Osteoblast (primary cell): ENCODE data around the gene ME2. TPM values are rescaled to one million over a fixed set of nuclear protein-coding genes. Genes with fewer than 3 reads are reported as not detected.

Source experiments
- DNase-seq: peaks from one replicate; pipeline ENCODE4 v3.0.0; 2011; ENCODE audit warnings: low spot score, mixed read lengths; ENCODE audit not compliant: insufficient read length; ENCODE audit errors: missing footprints
- H2AFZ ChIP-seq: 2 replicates; pipeline ENCODE4 v1.6.0; 2011; ENCODE audit warnings: mild to moderate bottlenecking, low read length
- H3K27ac ChIP-seq: 2 replicates; pipeline ENCODE4 v1.5.1; 2011; ENCODE audit warnings: mild to moderate bottlenecking, low read depth, low read length, moderate library complexity
- H3K27me3 ChIP-seq: 2 replicates; pipeline ENCODE4 v1.6.0; 2012; ENCODE audit warnings: mild to moderate bottlenecking, control low read depth, inconsistent platforms, low read length, moderate library complexity; ENCODE audit not compliant: insufficient read depth
- H3K36me3 ChIP-seq: 2 replicates; pipeline ENCODE4 v1.5.1; 2011; ENCODE audit warnings: mild to moderate bottlenecking, low read length, control low read depth, moderate library complexity; ENCODE audit not compliant: insufficient read depth
- H3K4me1 ChIP-seq: 2 replicates; pipeline ENCODE4 v1.5.1; 2011; ENCODE audit warnings: mild to moderate bottlenecking, low read length, control low read depth, moderate library complexity; ENCODE audit not compliant: insufficient read depth
- H3K4me2 ChIP-seq: 2 replicates; pipeline ENCODE4 v1.6.0; 2011; ENCODE audit warnings: mild to moderate bottlenecking, low read length; ENCODE audit not compliant: insufficient read depth
- H3K4me3 ChIP-seq: fragments of 200-600 bp; sonication (generic); 3 replicates; pipeline ENCODE4 v1.5.1; 2012; ENCODE audit warnings: mild to moderate bottlenecking, low read length, inconsistent platforms; ENCODE audit not compliant: insufficient read depth
- H3K79me2 ChIP-seq: 2 replicates; pipeline ENCODE4 v1.6.0; 2012; ENCODE audit warnings: mild to moderate bottlenecking, low read length, control low read depth, inconsistent platforms; ENCODE audit not compliant: insufficient read depth
- H3K9me3 ChIP-seq: 2 replicates; pipeline ENCODE4 v1.5.1; 2011; ENCODE audit warnings: low read depth, low read length, control low read depth
- H4K20me1 ChIP-seq: 2 replicates; pipeline ENCODE4 v1.6.0; 2012; ENCODE audit warnings: mild to moderate bottlenecking, low read length, control low read depth; ENCODE audit not compliant: insufficient read depth
- CTCF ChIP-seq: IDR thresholded peaks from 2 replicates; pipeline ENCODE4 v1.5.1; 2011; ENCODE audit warnings: mild to moderate bottlenecking, low read depth, low read length, moderate library complexity; ENCODE audit errors: extremely low read depth
- total RNA-seq: library from RNA; depleted of rRNA; stranded (reverse); fragments of >200 nt; gene quantifications from 2 replicates; pipeline ENCODE4 v1.2.3, GENCODE V29; 2012

Gene ME2
- total RNA-seq, 1 donor = 38.0 TPM

DNA sequence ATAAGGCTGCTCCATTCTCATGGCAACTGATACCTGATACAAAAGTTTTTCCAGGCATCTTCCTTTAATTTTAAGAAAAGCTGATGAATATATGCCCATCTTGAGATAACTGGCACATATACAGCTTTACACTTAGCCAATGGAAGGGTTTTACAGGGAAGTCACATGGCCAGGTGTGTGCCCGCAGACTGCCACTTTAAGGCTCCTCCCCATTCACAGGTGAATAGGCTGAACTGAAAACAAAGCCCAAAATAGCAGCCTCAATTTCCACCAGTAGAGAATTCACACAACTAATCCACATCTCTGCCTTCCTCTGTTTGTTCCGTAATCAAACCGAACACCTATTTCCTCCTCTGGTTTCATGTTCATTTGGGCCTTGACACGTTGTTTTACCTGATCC lies 9.8 kb upstream of the ME2 start:
- no peaks in the 10 kb centered on the region for H3K36me3 ChIP-seq
- peaks cover 17% of the 10 kb centered on the region for H3K4me1 ChIP-seq
- H3K4me2 ChIP-seq = no peak overlapping the region
- H3K27ac ChIP-seq = no peak overlapping the region
- H3K4me3 ChIP-seq = no peak overlapping the region
- no peak for TF ChIP-seq CTCF
- H3K9me3 ChIP-seq = no peaks in the 10 kb centered on the region
- no peak overlapping the region for H2AFZ ChIP-seq
- H3K79me2 ChIP-seq = no peaks in the 10 kb centered on the region
- H3K27me3 ChIP-seq = no peaks in the 10 kb centered on the region
- no peak for DNase-seq
- no peaks in the 10 kb centered on the region for H4K20me1 ChIP-seq

DNA sequence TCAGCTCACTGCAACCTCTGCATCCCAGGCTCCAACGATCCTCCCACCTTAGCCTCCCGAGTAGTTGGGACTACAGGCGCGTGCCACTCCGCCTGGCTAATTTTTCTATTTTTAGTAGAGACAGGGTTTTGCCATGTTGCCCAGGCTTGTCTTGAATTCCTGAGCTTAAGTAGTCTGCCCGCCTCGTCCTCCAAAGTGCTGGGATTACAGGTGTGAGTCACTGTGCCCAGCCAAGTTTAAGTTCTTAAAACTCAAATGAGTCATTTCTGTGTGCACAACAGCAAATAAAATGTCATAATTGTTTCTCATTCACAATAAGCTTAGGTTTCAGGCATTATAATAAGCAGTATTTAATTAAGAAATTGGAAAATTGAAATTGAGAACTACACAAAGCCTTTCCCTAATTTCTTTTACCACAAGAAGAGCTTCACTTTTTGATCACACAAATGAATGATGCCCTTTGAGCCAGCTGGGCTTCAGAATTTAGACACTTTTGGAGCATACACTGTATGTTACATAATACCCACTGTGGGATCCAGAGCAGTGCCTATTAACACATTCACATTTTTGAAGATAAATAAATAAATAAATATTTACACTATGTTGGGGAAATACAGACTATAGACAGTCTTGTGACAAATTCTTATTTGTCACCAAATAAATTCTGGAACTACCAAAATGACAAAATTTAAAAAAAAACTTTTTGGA lies 8.6 kb upstream of the ME2 start:
- no peak for TF ChIP-seq CTCF
- no peaks in the 10 kb centered on the region for H4K20me1 ChIP-seq
- H3K4me2 ChIP-seq = no peak overlapping the region
- no peaks in the 10 kb centered on the region for H3K36me3 ChIP-seq
- H3K9me3 ChIP-seq = no peaks in the 10 kb centered on the region
- H3K79me2 ChIP-seq = no peaks in the 10 kb centered on the region
- peaks cover 17% of the 10 kb centered on the region for H3K4me1 ChIP-seq
- DNase-seq = peak; percentile 81
- H2AFZ ChIP-seq = no peak overlapping the region
- H3K4me3 ChIP-seq = no peak overlapping the region
- no peak overlapping the region for H3K27ac ChIP-seq
- H3K27me3 ChIP-seq = no peaks in the 10 kb centered on the region

DNA sequence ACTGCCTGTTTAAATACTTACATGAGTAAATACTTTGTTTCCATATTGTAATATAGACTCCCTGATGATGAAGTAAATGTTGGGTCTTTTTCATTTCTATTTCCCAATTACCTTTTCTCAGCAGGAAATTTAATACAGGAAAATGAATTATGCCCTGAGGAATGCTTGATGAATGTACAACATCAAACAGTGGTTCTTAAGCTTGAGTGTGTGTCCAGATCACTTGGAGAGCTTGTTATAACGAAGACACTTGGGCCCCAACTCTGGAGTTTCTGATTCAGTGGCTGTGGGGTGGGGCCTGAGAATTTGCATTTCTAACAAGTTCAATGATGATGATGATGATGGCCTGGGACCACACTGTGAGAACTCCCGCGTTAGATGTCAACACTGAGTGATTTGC lies 7.1 kb upstream of the ME2 start:
- Histone ChIP-seq H3K36me3 (no peaks in the 10 kb centered on the region), H3K4me1 (peaks cover 17% of the 10 kb centered on the region), H4K20me1 (no peaks in the 10 kb centered on the region), H3K79me2 (no peaks in the 10 kb centered on the region), H3K9me3 (no peaks in the 10 kb centered on the region), H2AFZ (no peak overlapping the region), H3K27ac (no peak overlapping the region), H3K27me3 (no peaks in the 10 kb centered on the region), H3K4me2 (no peak overlapping the region), H3K4me3 (no peak overlapping the region)
- no peak for TF ChIP-seq CTCF
- no peak for DNase-seq

DNA sequence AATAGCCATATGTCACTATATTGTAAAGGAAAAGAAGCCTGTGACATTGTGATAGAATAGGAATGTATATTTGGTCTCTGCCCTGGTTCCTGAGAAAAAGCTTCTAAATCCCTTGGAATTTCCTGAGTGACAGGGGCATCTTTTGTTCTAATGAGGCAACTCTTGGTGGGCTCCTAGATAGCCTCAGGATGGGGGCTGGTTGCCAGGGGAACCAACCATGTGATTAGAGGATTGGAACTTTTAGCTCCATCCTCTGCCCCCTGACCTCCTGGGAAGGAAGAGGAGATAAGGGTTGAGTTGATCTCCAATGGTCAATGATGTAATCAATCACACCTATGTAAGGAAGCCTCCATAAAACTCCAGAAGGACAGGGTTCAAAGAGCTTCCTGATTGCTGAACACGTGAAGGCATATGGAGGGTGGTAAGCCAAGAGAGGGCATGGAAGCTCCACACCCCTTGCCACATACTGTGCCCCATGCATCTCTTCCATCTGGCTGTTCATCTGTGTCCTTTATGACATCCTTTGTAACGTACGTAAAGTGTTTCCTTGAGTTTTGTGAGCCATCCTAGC lies 2.9 kb upstream of the ME2 start:
- Histone ChIP-seq H3K4me3 (no peak overlapping the region), H2AFZ (no peak overlapping the region), H3K36me3 (no peaks in the 10 kb centered on the region), H3K79me2 (peaks cover 15% of the 10 kb centered on the region), H3K27ac (no peak overlapping the region), H3K9me3 (no peaks in the 10 kb centered on the region), H3K4me1 (peaks cover 7% of the 10 kb centered on the region), H3K27me3 (no peaks in the 10 kb centered on the region), H3K4me2 (no peak overlapping the region), H4K20me1 (no peaks in the 10 kb centered on the region)
- TF ChIP-seq CTCF = no peak
- peak; percentile 63 for DNase-seq
